ENCODE measurements around the gene MRTFA.
"Not testable (repeated sequence)": the region's sequence is repeated elsewhere in the genome, so short reads cannot be mapped to it uniquely, and the experiment has no call there.

Gene MRTFA

GRCh38 chr22:40656651-40657050, 20.1 kb upstream of the MRTFA start:
- not testable (repeated sequence) for DNase-seq

DNA sequence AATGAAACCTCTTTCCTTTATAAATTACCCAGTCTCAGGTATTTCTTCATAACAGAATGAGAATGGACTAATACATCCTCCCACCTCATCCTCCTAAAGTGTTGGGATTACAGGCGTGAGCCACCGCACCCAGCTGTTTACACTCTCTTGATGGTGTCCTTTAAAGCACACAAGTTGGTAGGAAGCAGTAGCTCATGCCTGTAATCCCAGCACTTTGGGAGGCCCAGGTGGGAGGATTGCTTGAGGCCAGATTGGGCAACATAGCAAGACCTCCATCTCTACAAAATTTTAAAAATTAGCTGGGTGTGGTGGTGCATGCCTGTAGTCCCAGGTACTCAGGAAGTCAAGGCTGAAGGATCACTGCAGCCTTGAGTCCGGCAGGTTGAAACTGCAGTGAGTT, 19.4 kb upstream of the MRTFA start:
- DNase-seq: not testable (repeated sequence)

GRCh38 chr22:40654522-40655167, 18.1 kb upstream of the MRTFA start:
- no peak for DNase-seq

DNA sequence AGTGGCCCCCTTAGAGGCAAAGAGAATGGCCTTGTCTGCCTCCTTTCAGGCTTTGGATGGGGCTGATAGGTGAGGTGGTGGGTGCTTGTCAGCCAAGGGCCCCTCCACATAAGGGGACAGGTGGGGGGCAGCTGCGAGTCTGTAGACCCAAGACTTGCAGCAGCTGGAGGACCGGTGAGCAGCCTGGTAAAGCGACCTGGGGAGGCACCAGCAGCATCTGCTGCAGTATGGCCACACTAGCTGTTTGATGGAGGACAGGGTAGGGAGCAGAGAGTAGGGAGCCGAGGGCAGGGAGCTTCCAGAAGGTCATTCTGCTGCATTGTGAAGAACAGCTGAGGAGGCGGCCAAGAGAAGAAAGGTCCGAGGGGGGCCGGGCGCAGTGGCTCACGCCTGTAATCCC, 16.8 kb upstream of the MRTFA start:
- DNase-seq: no peak

GRCh38 chr22:40651563-40652501, 15.3 kb upstream of the MRTFA start:
- peak; percentile 79 for DNase-seq

- no peak for DNase-seq
These were observed 14.5 kb upstream of the MRTFA start for GRCh38 chr22:40651057-40651456.

- no peak for DNase-seq
These were observed 11.9 kb upstream of the MRTFA start for GRCh38 chr22:40648386-40648785.

DNA sequence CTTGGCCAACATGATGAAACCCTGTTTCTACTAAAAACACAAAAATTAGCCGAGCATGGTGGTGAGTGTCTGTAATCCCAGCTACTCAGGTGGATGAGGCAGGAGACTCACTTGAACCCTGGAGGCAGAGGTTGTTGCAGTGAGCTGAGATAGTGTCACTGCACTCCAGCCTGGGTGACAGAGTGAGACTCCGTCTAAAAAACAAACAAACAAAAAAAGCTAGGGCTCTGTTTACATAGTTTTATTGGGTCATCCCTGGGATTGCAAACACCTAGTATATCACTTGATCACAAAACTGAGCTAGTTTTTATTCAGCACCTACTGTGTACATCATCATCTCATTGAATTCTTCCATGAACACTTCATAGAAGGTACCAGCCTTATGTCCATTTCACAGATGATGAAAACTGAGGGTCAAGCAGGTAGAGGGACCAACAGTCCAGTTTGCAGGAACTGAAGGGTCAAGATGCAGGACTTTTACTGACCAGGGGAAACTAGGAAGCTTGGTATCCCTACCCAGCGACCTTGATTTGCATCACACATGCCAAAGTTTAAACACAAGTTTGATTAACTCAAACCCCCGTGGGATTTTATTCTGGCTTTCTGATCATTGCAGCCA, 9.2 kb upstream of the MRTFA start:
- no peak for DNase-seq

GRCh38 chr22:40642316-40642715, 5.8 kb upstream of the MRTFA start:
- no peak for DNase-seq

DNA sequence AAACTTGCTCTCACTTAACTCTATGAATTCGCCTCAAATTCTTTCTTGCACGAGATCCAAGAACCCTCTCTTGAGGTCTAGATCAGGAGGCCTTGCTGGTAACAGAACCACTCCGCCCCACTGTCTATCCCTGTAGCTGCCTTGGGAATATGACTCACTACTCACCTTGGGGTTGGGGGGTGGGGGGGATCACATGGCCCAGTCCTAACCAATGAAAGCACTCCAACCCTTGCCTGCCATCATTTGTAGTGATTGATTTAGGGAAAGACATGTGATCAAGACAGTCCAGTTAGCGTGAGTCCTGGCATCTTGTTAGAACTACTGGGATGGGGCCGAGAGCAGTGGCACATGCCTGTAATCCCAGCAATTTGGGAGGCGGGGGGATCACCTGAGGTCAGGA, 4.8 kb upstream of the MRTFA start:
- DNase-seq: no peak

DNA sequence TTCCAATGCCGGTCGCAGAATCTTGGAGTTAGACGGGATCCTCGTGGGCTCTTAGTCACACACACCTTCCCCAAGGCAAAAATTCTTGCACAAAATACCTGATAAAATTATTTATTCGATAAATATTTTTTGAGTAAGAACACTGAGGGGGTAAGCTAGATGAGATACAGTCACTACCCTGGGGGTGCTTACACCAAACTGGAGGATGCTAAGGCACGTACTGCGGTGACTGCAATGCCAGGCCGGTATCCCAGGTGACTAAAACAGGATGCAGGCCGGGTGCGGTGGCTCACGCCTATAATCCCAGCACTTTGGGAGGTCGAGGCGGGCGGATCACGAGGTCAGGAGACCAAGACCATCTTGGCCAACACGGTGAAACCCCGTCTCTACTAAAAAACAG, 1.7 kb upstream of the MRTFA start:
- DNase-seq: no peak

GRCh38 chr22:40637183-40638150, 948 bp upstream of the MRTFA start:
- DNase-seq: peak; percentile 43

- no peak for DNase-seq
These were observed 559 bp downstream of the MRTFA start for GRCh38 chr22:40635940-40636379.

DNA sequence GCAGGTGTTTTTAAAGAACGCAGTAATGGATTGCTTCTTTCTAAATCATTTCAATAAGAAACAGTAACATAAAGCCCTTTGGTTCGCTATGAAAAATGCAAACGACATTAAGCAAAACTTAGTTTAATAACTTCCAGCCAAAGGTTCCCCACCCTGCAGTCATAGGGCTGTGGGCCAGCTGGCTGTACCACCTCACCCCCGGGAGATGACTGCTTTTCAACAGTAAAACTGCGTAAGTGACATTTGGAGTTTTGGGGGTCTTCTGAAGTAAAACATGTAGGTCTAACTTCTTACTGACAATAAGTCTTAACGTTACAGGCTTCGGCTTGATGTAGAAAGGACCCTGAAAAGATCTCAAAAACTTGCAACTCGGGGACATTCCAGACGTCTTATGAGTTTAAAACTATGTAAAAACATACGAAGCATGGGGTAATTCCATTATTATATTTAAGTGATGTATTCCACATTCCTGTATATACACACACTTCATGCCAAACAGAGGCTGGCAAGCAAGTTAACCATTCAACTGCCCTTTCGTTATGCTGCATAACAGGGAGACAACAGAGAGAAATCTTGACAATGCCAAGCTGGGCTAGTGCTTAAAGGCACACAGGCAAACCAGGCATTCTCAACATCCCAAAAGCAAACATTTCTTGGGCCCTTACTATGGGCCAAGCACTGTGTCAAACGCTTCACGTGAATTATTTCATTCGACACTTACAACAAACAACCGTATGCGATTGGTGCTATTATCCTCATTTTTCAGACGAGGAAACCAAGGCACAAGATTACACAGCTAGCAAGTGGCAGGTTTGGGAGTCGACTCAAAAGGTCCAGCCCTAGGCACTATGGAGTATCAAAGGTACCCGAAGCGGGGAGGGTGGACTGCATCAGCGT, 1.2 kb downstream of the MRTFA start:
- no peak for DNase-seq

- no peak for DNase-seq
These were observed 2.2 kb downstream of the MRTFA start for GRCh38 chr22:40634119-40634903.

GRCh38 chr22:40633036-40633435, 3.5 kb downstream of the MRTFA start:
- no peak for DNase-seq

- no peak for DNase-seq
These were observed 4.6 kb downstream of the MRTFA start for GRCh38 chr22:40631925-40632324.

DNA sequence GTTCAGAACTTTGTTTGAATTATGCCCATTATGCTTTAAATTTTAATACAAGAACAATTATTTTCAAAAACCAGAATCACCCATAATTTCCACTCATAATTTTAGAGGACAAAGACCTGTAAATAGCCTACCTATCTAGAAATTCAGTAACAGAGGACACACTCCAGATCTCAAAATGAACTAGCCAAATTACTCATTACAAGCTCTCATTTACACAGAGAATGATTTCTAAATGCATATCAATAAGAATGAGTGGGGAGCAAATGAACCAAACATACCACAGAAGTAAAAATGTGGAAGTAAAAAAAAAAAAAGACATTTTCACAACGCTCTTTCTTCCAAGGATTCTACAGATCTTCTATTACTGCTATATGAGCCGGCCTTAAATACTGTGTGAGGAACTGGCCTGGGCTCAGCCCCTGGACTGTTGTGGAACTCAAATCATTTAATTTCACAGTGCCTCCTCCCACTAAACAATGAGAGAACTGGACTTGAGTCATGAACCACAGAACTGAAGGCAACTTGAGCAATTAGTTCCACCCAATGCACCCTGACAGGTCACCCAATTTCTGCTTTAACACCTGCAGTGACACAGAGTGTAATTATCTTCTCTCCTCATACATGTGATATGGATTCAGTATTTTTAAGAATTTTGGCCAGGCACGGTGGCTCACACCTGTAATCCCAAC, 8.0 kb downstream of the MRTFA start:
- DNase-seq: no peak

- DNase-seq: no peak
These were observed 8.9 kb downstream of the MRTFA start for GRCh38 chr22:40627612-40628011.

DNA sequence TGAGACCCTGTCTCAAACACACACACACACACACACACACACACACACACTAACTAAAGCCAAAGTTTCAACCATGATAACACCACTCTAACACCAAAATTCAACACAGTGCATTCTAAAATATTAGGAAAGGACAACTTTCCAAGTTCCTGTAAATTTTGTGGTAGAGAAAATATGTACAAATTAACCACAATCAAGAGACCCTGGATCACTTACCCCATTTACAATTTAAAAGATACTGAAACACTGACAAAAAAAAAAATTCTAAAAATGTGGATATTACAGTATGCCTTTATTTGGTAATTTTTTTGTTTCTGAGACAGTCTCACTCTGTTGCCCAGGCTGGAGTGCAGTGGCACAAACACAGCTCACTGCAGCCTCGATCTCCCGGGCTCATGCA, 9.7 kb downstream of the MRTFA start:
- no peak for DNase-seq

Measured in CD4-positive, alpha-beta T cell treated with Interleukin-17A for 1 hour (primary cell).